AG20443 (cell line): ENCODE results near the gene EGLN3.

Experiments used
- DNase-seq: peaks from one replicate; pipeline ENCODE4 v3.0.0; 2012; ENCODE audit warnings: low spot score, mixed read lengths

EGLN3 gene

DNA sequence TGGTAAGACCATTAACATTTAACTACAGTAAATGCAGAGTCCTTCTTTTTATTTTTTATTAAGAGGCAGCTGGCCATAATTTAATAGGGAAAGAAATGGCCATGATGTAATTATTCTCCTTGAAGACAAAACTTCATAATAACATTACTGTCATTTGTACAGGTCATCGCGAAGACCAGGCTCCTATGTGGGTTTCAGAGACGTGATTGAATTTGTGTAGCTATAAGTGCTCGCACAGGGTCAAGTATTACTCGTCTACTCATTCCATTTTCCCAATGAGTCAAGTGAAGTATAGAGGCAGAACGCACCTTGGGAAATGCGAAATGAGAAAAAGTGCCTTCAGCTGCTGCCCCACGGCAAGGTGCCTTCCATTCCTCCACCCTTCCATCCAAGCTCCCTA is 40.4 kb downstream of the EGLN3 start:
- no peak for DNase-seq

DNA sequence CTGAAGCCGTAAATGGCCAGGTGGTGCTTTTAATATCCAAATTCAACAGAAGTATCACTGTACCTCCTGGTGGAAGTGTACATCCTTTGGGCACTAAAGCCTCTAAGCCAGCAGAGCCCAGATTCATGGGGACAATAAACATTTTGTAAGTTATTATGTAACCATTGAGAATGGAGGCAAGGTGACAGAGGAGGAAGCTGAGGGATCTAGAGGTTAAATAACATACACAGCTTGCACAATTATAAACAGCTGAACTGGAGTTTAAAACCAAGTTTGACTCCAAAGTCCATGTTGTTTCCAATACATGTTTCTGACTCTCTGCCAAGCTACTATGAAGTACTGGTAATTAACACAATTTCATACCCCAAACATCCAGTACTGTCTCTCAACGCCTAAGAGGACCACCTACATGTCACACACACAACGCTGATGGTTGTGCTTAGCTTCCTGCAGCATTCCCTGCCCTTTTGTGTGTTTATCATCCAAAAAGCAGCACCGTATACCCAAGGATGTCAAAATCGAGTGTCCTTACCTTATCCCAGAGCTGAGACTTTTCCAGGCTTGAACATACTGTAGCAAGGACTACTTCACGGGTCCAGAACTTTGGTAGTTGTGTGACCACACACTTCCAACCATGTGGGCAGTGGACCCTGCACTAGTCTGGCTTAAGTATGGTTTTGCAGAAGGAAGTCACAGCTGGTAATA is 41.3 kb downstream of the EGLN3 start:
- no peak for DNase-seq

DNA sequence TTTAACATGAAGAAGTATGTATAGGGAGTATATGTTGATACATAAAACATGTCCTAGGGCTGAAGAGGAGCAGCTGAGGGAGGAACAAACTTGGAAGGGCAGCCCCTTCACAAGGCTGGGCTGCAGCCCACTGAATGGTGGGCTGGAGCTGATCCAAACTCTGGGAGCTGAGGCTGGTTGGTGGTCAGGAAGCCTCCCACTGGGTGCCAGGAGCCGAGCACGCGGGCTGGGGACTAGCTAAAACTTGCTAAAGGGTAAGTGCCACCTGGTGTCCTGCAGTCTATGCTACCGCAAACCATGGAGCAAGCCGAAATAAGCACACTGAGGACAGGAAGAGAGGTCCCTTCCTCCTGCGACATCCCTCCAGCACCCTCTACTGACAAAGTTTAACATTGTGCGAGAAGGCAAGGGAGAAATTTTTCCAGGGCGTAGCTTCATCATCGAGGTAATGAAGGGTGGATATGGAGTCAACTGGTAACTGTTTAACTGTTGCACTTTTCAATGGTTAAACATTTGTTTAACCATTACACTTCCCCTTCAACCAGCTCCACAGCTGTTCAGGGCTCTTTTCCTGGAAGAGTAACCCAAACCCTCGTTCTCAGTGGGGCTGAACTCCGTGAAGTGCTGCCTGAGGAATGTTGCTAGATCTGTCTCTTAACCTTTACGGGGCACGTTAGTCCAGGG is 42.2 kb downstream of the EGLN3 start:
- no peak for DNase-seq

DNA sequence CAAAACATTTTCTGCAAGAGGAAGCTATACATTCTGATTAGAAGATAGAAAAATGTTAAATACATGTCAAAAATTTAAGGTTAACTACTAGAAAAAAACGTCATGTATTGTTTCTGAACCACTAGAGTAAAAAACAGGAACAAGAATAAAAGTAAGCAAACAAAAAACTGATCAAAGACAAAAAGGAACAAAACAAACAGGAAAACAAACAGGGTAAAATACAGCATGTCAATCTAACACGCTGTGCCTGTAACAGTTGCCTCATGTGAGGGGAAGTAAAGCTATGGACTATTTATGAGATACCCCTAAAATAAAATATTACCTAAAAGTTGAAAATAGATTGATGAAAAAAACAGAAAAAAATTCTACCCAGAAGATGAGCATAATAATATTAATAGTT is 43.9 kb downstream of the EGLN3 start:
- DNase-seq = no peak

DNA sequence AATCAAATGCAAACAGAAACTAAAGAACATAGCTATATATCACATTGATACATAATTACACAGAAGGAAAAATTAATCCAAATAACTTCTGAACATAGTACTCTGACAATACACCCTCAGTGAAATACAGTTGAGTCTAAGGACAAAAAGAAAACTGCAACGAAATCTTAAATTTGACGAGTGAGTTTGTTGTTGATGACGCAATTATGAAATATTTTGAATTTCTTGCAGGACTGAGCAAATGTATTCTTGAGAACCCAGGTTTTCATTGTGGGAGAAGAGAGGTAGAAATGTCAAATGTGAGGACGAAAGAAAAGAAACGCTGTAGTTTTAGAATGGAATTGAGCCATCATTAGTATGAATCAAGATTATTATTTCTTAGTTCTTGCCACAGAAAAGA is 46.3 kb downstream of the EGLN3 start:
- no peak for DNase-seq

DNA sequence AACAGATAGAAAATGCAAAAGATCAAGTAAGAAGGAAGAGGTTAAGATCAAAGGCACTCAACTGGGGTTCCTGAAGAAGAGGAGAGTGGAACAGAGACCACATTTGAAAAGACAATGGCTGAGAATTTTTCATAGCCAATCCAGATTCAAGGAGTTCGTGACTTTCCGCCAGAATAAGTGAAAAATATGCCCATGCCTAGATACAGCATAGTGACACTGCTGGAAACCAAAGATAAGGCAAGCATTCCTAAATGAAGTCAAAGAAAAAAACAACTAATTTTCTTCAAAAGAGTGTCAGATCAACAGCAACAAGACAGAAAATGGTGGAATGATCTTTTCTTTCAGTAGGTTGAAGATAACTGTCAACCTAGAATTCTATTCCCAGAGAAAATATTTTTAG is 47.5 kb downstream of the EGLN3 start:
- no peak for DNase-seq

- no peak for DNase-seq
Measured at GRCh38 chr14:33902363-33902762, 48.5 kb downstream of the EGLN3 start.

DNA sequence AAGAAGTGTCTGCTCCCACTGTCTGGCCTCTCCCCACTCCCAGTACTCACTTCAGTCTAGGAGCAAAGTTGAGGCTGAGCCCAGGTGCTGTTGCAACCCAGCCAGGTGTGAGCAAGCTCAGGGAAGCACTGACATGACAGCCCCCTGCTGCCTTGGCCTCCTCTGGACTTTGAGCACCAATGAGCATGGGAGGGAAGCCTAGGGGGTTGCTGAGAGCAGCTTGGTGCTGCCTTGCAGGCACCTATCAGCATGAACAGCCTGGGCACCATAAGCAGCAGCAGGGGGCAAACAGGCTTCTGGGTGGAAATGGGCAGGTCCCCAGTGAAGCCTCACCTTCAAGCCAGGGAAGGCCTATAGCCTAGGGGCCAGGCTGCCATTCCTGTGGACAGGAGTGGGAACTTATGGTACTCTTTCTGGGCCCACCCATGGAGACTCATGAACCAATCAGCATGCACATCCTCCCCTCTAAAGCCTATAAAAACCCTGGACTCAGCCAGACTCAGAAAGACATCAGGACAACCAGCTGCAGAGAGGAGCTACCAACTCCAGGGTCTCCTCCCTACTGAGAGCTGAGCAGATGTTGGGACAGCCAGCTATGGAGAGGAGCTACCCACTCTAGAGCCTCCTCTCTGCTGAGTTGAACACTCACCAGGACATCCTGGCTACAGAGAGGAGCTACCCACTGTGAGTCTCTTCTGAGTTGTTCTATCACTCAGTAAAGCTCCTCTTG is 49.3 kb downstream of the EGLN3 start:
- no peak for DNase-seq

GRCh38 chr14:33900706-33901105 is 50.2 kb downstream of the EGLN3 start:
- DNase-seq = no peak

DNA sequence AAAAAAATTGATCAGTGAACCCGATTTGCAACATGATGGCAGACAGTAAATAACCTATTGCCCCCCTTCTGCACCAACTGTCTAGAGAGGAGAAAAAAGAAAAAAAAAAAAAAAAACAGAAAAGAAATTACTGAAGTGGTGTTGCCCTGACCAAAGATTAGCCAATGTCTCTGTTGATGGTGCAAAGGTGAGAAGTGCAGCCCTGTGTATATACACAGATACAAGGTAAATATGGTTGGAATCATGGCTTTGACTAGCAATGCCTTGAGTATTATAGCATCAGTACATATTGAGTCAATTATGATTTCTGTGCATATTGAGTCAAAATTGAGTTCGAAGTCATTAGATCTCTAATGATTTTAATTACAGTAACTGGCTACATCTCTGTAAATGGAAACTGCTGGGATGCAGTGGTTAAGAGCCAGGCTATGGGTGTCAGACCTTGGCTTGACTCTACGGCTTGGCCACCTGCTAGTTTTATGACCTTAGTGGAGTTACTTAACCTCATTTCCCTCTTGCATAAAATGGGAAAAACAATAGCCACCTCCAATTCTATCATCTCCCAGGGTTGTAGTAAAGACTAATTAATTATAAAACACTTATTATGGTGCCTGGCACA is 51.0 kb downstream of the EGLN3 start:
- DNase-seq = no peak

DNA sequence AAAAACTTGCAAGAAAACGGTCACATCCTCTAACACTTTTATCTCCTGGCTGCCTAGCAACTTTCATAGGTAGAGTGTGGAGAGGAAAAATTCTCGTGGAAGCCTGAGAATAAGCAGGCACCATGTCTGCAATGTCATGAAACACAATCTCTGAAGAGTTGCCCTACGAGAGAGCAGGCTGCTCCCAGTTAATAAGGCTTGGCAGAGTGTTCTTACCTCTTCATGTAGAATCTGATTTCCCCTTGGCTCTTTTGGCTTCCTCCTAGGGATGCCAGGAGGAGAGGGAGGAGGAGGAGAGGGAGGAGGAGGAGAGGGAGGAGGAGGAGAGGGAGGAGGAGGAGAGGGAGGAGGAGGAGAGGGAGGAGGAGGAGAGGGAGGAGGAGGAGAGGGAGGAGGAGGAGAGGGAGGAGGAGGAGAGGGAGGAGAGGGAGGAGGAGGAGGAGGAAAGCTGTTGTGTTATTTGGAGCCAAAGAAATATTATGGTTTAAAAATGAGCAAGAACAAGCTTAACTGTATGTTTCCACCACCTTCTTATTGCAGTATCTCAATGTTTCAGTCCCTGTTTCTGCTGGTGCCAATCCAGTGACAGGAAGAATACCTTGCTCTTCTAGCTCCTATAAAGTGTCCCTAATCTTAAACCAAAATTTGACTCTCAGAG is 52.9 kb downstream of the EGLN3 start:
- DNase-seq = no peak

GRCh38 chr14:33897382-33897781 is 53.5 kb downstream of the EGLN3 start:
- no peak for DNase-seq

- no peak for DNase-seq
Measured at GRCh38 chr14:33894339-33894738, 56.5 kb downstream of the EGLN3 start.

DNA sequence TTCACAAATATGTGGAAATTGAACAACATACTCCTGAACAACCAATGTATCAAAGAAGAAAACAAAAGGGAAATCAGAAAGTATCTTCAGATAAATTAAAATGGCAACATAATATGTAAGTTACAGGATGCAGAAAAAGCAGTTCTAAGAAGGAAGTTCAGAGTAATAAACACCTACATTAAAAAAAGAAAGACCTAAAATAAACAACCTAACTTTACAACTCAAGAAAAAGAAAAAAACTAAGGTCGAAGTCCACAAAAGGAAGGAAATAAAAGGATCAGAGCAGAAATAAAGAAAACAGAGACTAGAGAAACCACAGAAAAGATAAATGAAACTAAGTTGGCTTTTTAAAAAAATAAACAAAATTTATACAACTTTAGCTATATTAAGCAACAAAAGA is 59.2 kb downstream of the EGLN3 start:
- no peak for DNase-seq

- no peak for DNase-seq
Measured at GRCh38 chr14:33884916-33885315, 66.0 kb downstream of the EGLN3 start.

GRCh38 chr14:33880330-33880729 is 70.5 kb downstream of the EGLN3 start:
- no peak for DNase-seq

DNA sequence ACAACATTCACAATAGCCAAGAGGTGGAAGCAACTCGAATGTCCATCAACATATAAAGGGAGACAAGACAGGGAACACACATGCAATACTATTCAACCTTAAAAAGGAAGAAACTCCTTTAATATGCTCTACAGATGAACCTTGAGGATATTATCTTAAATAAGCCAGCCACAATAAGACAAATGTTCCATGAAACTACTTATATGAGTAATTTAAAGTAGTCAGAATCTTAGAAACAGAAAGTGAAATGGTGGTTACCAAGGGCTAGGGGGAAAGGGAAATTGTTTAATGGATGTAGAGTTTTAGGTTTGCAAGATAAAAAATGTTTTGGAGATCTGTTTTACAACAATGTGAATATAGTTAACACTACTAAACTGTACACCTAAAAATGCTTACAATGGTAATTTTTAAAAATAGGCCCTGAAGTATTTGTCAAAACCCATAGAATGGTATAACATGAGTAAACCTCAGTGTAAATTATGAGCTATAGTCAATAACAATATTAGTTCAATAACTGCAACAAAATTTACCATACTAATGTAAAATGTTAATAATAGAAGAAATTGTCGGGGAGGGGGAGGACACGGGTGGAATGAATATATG is 71.1 kb downstream of the EGLN3 start:
- no peak for DNase-seq

DNA sequence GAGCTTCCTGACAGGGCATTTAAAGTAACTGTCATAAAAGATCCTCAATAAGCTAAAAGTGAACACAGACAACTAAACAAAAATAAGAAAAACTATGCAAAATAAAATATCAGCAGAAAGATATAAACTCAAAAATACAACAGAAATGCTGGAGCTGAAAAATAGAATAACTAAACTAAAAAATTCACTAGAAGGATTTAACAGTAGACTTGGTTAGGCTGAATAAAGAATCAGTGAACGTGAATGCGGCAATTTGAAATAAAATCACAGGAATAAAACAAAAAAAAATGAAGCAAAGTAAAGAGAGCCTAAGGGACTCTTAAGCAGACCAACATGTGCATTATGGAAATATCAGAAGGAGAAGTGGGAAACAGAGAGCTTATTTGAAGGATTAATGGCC is 74.6 kb downstream of the EGLN3 start:
- DNase-seq = no peak
